NB4 (cell line): ENCODE data around the gene PPM1L.

Experiments
- CTCF ChIP-seq: IDR thresholded peaks from one replicate; pipeline ENCODE4 v1.5.1; 2012; ENCODE audit warnings: low read depth, low read length
- POLR2A ChIP-seq: IDR thresholded peaks from 2 replicates; pipeline ENCODE4 v1.6.1; 2011; ENCODE audit warnings: mild to moderate bottlenecking; ENCODE audit not compliant: insufficient read length; ENCODE audit errors: extremely low read depth

GRCh38 chr3:160738048-160738447 lies 18.0 kb upstream of the PPM1L start:
- TF ChIP-seq CTCF (no peak), POLR2A (no peak)
